ELF-1 (cell line): ENCODE results near the gene IGF2BP3.
"Not testable (repeated sequence)": the region's sequence is repeated elsewhere in the genome, so short reads cannot be mapped to it uniquely, and the experiment has no call there.

Experiments used
- DNase-seq: peaks from one replicate; pipeline ENCODE4 v3.0.0-alpha.2; 2016; ENCODE audit warnings: low read depth, low spot score

Gene IGF2BP3

GRCh38 chr7:23470330-23471105, at the start of gene IGF2BP3:
TSS of gene IGF2BP3 (minus strand) at chr7:23470491. CDS start at chr7:23470110, 381 bp downstream.
- peak; percentile 99 for DNase-seq

- DNase-seq = no peak
Observed at GRCh38 chr7:23514755-23515154, 44.5 kb upstream of the IGF2BP3 start.

- not testable (repeated sequence) for DNase-seq
Observed at GRCh38 chr7:23513746-23514145, 43.5 kb upstream of the IGF2BP3 start.

DNA sequence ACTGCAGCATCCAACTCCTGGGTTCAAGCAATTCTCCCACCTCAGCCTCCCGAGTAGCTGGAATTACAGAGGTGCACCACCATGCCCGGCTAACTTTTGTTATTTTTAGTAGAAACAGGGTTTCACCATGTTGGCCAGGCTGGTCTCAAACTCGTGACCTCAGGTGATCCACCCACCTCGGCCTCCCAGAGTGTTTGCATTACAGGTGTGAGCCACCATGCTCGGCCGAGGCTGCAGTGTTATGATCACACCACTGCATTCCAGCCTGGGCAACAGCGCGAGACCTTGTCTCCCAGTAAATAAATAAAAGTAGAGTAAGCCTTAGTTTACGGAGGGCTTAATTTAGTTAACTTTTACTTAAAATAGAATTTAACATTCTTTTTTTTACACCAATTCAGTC, 23.7 kb upstream of the IGF2BP3 start:
- no peak for DNase-seq

DNA sequence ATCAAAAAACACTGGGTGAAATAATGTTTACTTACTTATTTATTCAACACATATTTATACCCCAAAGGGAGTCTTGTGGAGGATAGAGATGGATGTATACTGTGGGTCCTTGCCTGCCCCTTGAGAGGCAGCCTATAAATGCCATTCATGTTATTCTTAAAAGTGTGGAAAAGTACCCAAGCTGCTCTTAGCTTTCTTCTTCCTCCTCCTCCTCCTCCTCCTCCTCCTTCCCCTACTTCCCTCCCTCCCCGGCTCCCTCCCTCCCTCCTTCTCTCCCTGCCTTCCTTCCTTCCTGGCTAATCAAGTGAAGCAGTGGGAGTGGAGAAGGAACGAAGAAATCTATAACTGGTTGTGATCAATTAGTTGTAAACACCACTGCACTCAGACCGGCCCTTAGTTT, 21.2 kb upstream of the IGF2BP3 start:
- no peak for DNase-seq

DNA sequence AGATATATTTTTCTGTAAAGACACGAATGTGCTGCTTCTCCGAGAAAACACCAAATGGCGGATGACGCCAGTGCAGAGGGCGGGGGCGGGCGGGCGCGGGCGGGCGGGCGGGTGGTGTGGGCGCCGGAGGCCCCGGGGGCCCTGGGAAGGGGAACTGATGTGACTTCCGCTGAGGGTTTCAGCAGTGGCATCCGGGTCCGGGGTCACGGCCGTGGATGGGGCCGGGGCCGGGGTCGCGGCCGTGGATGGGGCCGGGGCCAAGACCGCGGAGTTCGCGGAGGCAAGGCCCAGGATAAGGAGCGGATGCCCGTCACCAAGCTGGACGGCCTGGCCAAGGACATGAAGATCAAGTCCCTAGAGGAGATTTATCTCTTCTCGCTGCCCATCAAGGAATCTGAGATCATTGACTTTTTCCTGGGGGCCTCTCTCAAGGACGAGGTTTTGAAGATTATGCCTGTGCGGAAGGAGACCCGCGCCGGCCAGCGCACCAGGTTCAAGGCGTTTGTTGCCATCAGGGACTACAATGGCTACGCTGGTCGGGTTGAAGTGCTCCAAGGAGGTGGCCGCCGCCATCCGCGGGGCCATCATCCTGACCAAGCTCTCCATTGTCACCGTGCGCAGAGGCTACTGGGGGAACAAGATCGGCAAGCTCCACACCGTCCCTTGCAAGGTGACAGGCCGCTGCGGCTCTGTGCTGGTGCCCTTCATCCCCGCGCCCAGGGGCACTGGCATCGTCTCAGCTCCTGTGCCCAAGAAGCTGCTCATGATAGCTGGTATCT, 20.3 kb upstream of the IGF2BP3 start:
- DNase-seq = peak; percentile 68

DNA sequence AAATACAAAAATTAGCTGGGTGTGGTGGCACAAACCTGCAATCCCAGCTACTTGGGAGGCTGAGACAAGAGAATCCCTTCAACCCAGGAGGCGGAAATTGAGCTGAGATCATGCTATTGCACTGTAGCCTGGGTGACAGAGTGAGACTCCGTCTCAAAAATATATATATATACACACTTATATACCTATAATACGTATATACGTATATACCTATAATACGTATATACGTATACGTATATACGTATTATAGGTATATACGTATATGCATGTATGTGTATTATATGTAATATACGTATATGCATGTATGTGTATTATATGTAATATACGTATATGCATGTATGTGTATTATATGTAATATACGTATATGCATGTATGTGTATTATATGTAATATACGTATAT, 18.4 kb upstream of the IGF2BP3 start:
- DNase-seq = not testable (repeated sequence)

GRCh38 chr7:23487670-23488069, 17.4 kb upstream of the IGF2BP3 start:
- no peak for DNase-seq

DNA sequence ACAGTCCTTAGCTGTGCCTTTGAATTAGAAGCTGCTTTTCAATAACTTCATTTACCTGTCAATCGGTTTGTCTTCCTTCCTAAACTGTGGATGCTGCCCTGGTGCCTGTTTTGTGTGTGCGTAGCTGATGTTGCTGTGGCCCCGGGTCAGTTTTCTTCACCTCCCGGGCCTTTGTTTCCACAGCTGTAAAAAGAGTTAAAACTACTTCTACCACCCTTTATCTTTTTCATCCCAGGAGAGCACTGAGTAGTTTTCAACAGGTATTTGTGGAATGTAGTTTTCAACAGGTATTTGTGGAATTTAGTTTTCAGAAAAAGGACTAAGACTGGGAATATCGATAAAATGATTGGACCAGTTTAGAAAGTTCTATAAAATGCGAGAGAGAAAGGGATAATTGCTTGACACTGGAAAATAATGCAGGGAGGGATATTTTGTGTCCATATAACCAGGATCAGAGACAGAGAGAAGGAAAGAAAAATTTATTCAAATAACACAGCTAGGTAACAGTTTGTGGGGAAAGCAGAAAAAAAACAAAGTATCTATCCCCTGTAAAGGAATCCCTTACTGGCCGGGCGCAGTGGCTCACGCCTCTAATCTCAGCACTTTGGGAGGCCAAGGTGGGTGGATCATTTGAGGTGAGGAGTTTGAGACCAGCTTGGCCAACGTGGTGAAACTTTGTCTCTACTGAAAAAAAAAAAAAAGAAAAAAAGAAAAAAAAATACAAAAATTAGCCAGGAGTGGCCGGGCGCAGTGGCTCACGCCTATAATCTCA, 15.9 kb upstream of the IGF2BP3 start:
- DNase-seq = peak; percentile 58

GRCh38 chr7:23482686-23483085, 12.4 kb upstream of the IGF2BP3 start:
- no peak for DNase-seq

DNA sequence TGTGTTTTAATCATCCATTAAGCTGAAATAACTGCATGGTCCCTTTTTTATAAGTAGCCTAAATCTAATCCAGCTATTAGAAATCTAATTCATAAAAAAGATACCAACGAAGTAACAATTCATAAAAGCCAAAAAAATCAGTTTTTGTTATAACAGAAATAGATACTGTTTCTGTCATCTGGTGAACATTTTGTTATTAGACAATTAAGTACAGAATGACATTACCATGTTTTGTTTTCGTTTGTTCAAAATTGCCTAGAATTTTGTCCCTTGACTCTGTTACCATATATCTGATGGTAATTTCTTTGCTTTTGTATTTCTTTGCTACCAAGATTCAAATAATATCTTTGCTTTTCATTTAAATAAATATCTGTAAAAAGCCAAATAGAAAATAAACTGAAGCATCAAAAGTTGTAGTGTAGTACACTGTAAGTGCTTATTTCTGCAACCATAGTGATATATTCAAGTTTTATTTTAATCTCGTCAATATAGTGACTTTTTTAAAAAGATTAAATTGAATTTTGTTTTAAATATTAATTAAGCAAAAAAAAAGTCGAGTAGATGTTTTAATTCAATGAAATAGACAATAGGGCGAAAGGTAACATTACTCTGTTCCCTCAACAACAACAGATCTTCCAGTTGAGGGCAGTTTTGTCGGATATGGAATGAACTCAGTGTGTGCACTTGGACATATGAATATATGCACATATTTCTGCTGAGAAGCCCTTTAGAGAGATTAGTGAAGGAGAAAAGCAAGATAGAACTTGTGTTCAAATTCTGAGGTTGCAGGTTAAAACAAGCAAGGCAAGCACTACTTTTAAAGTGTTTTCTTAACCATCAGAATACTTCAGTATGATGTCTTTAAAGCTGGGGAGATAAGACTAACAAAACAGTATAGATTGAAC, 7.9 kb upstream of the IGF2BP3 start:
- no peak for DNase-seq

GRCh38 chr7:23477157-23477499, 6.8 kb upstream of the IGF2BP3 start:
- no peak for DNase-seq

GRCh38 chr7:23476286-23477156, 6.2 kb upstream of the IGF2BP3 start:
- no peak for DNase-seq

DNA sequence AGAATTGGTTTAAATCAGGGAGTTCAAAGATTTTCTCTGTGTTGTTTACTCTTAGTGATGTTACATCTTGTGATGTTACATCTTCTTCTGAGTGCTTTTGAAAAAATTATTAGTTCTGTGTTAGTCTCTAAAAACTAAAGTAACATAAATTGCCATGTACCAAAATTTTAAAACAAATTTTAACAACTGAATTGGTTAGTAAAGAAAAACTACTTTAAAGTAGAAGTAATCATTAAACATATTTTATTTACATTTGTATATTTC, 5.2 kb upstream of the IGF2BP3 start:
- DNase-seq = no peak

DNA sequence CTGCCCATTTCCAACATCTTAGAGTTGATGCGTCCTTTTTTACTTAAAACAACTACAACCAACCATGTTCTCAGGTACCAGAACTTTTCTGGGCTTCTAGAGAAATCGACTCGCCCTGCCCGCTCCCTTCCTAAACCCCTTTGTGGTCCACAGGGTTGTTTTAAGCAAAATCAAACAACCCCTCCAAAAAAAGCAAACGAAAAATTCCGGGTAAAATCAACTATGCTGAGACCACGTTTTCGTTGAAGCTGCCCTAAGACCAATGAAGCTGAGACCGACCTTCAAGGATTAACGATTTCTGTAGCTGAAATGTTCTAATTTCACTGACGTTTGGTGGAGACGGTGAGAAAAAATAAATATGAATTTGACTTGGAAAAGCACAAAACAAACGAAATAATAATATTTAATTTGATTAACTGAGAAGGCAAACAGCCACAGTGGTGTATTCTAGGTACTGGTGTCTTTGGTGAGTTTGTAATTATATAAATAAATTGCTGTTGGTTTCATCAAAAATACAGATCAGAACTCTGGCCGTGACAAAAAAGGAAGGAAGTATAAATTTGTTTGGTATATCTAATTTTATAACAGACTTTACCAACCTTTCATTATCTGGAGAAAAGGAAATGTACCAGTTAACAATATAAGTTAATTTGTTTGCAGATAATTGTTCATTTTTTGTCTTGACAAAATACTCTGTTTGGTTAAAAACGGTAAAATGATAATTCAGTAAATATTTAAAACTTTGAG, 4.7 kb upstream of the IGF2BP3 start:
- DNase-seq = no peak

- peak; percentile 99 for DNase-seq
Observed at GRCh38 chr7:23474094-23474828, 4.0 kb upstream of the IGF2BP3 start.

- DNase-seq = no peak
Observed at GRCh38 chr7:23473844-23474093, 3.5 kb upstream of the IGF2BP3 start.

DNA sequence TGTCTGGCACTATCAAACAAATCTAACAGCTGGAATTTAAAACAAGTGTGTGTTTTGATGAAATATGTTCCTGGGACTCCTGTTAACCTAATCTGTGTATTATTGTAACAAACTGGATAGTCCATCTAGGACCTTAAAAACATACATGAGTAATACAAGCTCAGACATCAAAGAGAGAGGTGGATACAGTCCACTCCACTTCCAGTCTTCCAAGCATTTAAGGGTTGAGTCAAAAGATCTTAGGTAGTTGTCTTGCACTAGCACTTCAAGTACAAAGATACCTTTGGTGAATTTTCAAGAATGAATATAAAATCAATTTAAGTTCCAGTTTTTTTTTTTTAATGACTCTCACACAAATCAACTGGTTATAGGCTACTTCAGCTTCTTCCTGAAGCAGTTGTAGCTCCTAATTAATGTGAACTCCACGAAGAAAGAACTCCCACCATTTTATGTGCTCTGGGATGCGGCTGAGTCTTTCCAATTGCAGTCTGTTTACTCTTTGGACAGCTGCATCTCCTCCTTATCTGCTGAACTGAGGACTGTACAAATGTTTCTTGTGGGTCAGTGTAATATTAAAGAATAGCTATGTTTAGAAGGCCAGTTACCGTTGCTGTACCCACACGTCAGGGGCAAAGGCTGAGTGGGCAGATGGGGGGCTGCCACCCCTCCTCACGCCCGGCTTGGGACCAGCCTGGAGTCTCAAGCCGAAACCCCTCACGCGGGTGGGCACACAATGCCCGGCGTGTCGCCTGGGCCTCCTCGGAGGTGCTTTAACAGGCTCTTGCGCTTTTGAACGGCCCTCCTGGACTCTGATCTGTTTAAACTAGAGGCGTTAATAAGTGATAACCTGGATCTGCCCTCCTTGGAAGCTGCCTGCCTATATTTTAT, 2.9 kb upstream of the IGF2BP3 start:
- no peak for DNase-seq
